NCI-H2227 treated with DMSO at 0.1 percent for 48 hours (cell line): ENCODE results near the gene ZNF768.
"Not testable (repeated sequence)": the region's sequence is repeated elsewhere in the genome, so short reads cannot be mapped to it uniquely, and the experiment has no call there.

Experiments
- DNase-seq: peaks from one replicate; lab custom pipeline; 2025; lab: John Stamatoyannopoulos, UW

The ZNF768 gene

DNA sequence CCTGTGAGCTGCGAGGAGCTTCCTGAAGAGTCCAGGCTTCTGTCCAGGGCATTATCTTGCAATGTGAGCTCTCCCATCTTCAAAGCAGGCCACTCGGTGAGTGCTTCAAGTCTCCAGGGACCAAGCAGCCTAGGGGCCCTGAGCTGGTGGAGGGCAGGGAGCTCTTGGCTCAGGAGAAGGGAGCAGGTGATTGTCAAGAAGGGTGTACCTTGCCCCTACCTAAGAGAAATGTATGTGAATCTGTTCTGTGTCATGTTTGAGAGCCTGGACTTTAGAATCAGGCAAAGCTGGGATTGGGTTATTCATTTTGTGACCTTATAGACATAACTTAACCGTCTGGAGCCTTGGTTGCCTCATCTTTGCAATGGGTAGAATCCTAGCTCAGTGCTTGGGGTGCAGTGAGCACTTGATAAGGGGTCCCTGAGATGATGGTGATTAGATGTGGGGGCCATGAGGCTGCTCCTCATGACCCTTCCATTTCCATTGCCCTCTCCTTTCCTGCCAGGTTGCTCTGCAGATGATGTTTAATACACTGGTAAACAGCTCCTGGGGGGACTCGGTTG, 15.9 kb downstream of the ZNF768 start:
- DNase-seq, result no peak

DNA sequence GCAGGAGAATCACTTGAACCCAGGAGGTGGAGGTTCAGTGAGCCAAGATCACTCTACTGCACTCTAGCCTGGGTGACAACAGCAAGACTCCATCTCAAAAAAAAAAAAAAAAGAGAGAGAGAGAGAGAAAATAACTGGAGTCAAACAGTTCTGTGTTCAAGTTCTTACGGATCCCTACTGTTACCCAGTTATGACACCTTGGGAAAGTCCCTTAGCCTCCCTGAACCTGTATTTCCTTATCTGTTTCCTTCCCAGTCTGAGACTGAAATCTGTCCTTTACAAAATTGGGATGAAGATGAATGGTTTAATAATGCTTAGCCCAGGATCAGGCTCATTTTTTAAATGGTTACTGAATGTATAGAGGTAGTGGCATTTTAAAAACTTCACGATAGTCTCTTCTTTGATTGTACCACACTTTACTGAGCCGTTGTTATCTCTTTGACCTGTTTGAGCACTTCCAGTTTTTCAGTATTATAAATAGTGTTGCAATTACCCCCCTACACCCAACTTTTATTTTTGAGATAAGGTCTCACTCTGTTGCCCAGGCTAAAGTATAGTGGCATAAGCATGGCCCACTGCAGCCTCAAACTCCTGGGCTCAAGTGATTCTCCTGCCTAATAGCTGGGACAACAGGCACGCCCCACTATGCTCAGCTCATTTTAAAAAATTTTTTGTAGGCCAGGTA, 17.1 kb downstream of the ZNF768 start:
- DNase-seq, result no peak

DNA sequence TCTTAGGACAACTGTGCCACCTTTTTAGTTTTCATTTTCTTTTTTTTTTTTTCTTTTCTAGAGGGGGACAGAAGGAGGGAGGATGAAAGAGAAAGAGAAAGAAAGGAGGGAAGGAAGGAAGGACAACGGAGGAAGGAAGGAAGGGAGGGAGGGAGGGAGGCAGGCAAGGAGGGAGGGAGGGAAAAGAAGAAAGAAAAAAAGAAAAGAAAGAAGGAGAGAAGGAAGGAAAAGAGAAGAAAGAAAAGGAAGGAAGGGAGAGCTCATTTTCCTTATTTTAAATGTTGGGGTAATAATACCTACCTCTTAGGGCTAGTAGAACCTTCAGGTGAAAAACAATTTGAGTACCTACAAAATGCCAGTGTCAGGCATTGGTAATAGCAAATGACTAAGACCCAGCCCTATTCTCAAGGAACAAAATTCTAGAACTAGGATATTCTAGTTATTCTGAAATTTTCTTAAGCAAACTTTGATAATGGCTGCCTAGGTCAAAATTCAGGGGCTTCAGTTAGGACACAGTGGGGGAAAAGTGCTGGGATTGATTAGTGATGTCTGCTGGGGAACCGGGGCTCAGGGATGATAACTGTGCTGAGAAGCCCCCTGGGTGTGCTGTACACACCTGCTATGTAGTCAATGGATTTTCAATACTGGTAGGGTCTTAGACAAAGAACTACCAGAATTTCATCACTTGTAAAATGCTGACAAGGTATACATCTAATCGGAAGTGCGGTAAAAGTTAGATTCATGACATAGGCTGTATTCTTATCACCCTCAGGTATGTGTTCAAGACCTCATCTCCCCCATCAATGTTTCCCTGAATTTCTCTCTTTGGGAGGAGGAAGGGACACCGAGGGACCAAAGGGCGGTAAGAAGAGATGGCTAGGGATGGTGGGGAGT, 22.7 kb downstream of the ZNF768 start:
- no peak for DNase-seq

DNA sequence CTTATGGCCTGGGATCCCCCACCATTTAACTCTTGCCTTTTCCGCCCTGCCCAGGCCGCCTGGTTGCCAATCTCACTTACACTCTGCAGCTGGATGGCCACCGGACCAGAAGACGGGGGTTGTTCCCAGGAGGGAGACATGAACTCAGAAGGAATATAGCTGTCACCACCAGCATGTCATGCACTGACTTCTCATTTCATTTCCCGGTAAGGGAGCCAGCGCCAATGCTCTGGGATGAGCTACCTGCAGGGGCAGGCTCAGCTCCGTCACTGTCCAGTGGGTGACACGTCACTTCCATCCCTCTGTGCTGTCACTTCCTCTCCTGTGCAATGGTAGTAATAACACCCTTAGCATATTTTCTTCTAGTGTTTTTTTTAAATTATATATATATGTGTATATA, 27.1 kb downstream of the ZNF768 start:
- no peak for DNase-seq

DNA sequence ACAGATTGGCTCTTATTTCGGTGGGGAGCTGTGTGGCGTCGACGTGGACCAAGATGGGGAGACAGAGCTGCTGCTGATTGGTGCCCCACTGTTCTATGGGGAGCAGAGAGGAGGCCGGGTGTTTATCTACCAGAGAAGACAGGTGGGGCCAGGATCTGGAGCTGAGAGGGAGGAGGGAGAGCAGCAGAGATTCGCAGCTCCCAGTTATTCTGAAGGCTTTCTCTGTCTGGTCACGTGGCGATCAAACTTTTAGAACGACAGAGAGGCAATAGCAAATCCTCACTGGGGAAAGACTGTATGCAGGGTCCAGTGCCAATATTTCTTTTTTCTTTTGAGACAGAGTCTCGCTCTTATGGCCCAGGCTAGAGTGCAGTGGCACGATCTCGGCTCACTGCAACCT, 31.7 kb downstream of the ZNF768 start:
- no peak for DNase-seq

DNA sequence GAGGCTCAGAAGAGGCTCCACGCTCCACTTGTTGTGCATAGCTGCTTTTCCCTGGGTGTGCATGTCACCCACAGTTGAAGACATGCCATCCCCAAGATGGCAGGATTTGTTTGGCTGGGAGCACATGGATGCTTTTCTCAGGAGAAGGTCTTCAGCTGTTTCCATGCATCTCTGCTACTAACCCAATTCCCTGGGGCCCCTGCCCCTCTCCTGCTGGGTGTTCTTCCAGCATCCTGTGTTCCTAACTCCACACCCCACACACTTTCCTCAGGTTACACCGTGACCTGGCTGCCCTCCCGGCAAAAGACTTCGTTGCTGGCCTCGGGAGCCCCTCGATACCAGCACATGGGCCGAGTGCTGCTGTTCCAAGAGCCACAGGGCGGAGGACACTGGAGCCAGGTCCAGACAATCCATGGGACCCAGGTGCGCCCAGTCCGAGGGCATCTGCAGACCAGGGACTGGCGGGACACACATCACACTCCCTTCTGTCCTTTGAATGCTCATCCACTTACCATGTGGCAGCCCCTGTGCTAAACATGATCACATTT, 32.4 kb downstream of the ZNF768 start:
- no peak for DNase-seq

DNA sequence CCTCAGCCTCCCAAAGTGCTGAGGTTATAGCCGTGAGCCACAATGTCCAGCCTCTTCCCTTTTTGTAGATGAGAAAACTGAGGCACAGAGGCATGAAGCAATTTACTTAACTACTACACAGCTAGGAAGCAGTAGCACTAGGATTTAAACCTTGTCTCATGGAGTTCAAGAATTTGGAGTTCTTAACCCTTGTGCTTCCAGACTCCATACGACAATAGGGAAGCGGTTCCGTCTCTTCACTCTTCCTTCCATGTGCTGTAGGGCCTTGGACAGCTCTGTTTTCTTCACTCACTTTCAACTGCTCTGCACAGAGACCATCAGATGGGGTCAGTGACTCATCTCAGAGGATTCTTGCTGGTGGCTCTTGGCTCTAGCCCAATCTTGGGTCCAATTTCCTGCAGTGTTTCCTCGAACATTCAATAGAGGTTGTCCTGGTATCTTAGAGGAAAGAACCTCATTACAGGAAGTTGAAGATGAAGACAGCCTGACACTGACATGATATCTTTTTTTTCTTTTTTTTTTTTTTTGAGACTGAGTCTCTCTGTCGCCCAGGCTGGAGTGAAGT, 34.5 kb downstream of the ZNF768 start:
- DNase-seq, result no peak

DNA sequence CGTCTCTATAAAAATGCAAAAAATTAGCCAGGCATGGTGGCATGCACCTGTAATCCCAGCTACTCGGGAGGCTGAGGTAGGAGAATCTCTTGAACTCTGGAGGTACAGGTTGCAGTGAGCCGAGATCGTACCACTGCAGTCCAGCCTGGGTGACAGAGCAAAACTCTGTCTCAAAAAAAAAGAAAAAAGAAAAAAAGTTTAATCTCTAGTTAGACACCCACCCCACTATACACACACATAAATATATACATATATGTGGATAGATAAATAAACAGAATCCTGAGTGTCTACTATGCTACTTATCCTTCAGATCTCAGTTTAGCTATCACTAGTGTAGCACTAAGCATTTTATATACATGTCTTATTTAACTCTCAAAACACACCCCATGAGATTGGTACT, 35.1 kb downstream of the ZNF768 start:
- no peak for DNase-seq

DNA sequence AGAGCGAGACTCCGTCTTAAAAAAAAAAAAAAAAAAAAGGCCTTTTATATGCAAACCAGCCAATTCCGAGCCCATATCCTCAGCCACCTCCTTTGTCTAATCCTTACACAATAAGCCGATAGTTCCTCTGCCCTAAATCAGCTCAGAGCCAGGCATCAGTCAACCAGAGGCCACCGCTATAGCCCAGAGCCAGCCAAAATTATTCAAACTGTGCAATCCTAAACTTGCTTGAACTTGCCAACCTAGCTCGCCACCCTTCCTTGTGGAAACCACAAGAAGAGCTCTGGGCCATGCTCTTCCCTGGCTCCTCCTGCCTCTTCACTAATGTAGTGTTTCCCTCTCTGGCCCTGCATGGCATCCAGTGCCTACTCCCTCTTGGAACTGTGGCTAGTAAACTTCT, 36.2 kb downstream of the ZNF768 start:
- no peak for DNase-seq

DNA sequence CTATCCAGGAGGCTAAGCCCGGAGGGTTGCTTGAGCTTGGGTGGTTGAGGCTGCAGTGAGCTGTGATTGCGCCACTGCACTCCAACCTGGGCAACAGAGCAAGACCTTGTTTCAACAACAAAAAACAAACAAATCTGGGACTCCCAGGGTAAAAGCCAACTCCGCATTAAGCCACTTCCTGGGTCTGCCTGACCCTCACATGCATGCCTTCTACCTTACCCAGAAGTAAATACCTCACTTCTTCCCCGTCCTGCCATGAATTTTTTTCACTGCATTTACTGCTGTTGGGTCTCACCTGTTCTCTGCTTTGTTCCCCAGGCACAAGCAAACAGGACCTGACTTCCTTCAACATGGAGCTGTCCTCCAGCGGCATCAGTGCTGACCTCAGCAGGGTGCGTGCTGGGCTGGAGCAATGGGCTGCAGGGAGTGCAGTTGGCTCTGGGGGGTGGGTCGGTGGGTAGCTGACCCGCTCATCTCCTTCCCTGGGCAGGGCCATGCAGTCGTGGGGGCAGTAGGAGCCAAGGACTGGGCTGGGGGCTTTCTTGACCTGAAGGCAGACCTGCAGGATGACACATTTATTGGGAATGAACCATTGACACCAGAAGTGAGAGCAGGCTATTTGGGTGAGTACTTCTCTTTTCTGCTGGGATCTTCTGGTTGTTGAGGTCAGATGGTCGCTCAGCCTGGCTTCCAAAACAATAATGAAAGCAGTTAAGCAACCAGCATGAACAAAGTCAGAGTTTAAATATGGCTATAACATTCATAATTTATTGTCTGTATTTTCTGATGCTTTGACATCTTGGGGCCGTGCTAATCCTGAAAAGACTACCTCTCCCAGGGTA, 37.4 kb downstream of the ZNF768 start:
- DNase-seq, result no peak

DNA sequence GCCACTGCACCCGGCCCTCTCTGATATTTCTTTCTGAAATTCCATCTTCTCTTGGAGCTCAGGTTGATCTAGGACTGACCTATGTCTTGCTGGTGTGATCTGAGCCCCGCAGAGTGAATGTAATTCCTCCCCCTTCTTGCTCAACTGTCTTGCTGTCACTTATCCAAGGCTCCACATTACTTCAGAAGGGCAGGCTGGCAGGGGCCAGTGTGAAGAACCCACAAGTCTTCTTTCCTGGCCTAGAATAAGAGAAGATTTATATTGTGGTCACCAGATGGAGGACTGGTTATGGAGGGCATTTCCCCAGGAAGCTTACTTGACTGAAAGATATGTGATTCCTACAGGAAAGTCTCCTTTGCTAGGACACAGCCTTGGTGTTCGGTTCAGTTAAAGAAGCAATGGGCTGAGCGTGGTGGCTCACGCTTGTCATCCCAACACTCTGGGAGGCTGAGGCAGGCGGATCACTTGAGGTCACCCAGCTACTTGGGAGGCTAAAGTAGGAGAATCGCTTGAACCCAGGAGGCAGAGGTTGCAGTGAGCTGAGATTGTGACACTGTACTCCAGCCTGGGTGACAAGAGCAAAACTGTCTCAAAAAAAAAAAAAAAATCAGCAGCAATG, 40.4 kb downstream of the ZNF768 start:
- no peak for DNase-seq

DNA sequence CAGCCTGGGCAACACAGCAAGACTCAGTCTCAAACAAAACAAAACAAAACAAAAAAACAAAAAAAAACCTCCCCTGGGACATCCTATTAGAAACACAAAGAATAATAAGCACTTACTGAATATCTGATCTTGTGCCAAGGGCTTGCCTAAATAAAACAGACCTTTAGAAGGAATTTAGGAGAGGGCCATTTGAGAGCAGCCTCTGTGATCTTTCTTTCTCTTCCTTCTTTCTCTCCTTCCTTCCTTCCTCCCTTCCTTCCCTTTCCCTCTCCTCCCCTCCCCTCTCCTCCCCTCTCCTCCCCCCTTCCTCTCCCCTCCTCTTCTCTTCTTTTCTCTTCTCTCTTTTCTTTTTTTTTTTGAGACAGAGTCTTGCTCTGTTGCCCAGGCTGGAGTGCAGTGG, 41.5 kb downstream of the ZNF768 start:
- no peak for DNase-seq

DNA sequence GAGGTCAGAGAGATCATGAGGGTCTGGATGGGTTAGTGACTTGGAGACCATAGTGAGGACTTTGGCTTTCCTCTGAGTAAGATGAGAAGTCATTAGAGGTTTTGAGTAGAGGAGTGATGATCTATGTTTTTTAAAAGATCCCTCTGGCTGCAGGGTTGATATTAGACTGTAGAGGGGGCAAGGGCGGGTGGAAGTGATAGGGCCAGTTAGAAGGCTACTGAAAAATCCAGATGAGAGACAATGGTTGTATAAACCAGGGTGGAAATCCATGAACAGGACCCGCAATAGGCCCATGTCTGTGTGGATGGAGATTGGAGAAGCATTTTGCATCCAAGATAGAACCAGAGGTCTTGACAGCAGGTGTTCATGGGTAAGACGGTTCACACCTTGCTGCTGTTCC, 44.0 kb downstream of the ZNF768 start:
- DNase-seq, result no peak

DNA sequence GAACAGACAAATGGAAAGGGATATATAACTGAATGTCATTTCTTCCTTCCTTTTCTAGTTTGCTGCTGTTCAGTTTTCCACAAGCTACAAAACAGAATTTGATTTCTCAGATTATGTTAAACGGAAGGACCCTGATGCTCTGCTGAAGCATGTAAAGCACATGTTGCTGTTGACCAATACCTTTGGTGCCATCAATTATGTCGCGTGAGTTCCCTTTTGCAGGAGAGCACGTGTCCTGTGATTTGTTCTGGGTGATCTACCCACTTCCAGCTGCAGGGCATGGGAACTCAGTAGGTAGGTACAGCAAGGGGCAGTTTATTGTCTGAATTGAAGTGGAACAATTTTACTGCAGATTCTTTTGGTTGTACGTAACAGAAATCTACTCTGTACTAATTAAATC, 45.0 kb downstream of the ZNF768 start:
- no peak for DNase-seq

DNA sequence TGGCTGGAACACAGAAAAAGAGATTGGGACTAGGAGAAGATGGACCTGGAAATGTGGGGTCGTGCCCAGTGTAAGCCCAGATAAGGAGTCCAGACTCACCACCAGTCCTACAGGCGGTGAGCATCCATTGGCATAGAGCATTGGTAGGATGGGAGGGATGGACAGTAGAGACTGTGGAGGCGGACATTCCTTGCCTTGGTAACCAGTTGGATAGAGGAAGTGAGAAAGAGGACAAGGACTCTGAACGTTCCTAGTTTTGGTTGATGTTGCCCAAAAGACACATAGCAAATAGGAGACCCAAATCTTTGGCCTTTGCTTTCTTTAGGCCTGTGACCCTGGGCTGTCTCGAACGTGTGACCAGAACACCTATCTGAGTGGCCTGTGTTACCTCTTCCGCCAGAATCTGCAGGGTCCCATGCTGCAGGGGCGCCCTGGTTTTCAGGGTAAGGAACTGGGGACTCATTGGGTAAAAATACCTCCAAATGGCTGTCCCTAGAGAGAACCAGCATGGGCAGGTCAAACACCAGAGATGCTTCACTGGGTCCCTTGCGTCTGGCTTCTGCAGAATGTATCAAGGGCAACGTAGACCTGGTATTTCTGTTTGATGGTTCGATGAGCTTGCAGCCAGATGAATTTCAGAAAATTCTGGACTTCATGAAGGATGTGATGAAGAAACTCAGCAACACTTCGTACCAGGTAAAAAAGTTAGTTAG, 47.4 kb downstream of the ZNF768 start:
- DNase-seq, result no peak

DNA sequence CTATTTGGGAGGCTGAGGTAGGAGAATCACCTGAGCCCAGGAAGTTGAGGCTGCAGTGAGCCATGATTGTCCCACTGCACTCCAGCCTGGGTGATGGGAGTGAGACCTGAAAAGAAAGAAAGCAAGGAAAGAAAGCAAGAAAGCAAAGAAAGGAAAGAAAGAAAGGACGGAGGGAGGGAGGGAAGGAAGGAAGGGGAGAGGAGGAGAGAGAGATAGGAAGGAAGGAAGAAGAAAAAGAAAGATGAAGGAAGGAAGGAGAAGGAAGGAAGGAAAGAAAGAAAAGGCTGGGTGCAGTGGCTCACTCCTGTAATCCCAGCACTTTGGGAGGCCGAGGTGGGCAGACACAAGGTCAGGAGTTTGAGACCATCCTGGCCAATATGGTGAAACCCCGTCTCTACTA, 48.6 kb downstream of the ZNF768 start:
- DNase-seq, result not testable (repeated sequence)

DNA sequence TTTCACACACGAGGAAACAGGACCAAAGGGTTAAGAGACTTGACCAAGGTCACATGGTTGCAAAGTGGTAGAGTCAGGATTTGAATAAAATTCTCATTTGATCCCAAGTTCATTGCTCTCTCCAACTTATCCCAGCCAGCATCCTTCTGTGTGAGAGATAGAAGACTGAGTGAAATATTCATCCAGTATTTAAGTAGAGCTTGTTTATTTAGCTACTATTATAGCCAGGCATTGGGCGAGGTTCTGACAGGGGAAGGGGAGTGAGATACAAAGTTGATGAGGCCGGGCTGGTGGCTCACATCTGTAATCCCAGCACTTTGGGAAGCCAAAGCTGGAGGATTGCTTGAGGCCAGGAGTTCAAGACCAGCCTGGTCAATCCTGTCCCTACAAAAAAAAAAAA, 49.4 kb downstream of the ZNF768 start:
- DNase-seq, result no peak

DNA sequence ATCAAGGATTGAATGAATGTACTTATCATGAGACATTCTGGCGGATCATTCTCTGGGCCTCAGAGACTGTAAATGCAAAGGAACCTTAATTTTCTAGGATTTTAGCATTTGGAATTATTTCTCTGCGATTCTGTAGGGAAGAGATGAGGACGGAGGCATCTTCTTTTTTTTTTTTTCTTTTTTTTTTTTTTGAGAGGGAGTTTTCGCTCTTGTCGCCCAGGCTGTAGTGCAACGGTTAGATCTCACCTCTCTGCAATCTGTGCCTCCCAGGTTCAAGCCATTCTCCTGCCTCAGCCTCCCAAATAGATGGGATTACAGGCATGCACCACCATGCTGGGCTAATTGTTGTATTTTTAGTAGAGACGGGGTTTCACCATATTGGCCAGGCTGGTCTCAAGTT, 51.7 kb downstream of the ZNF768 start:
- DNase-seq, result no peak

DNA sequence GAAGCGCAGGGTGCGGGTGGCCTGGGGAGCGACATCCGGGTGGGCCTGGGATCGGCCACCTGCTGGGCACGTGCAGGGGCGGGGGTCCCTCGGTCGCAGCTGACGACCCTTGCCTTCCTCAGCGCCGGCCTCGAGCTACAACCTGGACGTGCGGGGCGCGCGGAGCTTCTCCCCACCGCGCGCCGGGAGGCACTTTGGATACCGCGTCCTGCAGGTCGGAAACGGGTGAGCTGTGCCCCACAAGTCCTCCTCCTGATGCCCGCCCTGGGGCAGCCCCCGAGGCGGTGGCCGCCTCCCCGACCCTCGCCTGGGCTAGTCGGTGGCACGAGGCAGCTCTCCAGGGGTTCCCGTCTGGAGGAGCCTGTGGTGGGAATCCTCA, 52.3 kb downstream of the ZNF768 start:
- DNase-seq, result no peak
